Activated CD8-positive, alpha-beta T cell treated with anti-CD3 and anti-CD28 coated beads for 36 hours (primary cell): Measurements from ENCODE around the gene CMC4. TPM values are rescaled to one million over a fixed set of nuclear protein-coding genes. Genes with fewer than 3 reads are reported as not detected.

Experiments
- ATAC-seq: fragments of 200-7000 bp; cut with Tn5 transposase; one replicate; pipeline ENCODE4 v1.10.0; 2021; ENCODE audit warnings: mild to moderate bottlenecking, moderate library complexity
- CTCF ChIA-PET: fragments of 350-600 bp; sonication (Branson Sonifier 250); formaldehyde crosslinking; loops from one replicate; lab custom pipeline; 2021; ENCODE audit warnings: antibody characterized with exemption; lab: Charles Lee
- POLR2A ChIA-PET: fragments of 350-600 bp; sonication (Branson Sonifier 250); formaldehyde crosslinking; loops from one replicate; lab custom pipeline; 2021; ENCODE audit warnings: antibody characterized with exemption; lab: Charles Lee
- DNase-seq: peaks from one replicate; pipeline ENCODE4 v3.0.0-alpha.2; 2020
- H3K27ac Mint-ChIP-seq: one replicate; pipeline ENCODE4 v1.8.0; 2021; ENCODE audit warnings: mild to moderate bottlenecking, mixed read lengths
- H3K27me3 Mint-ChIP-seq: one replicate; pipeline ENCODE4 v1.8.0; 2021; ENCODE audit warnings: mixed read lengths
- H3K36me3 Mint-ChIP-seq: one replicate; pipeline ENCODE4 v1.8.0; 2021; ENCODE audit warnings: low read depth, mixed read lengths
- H3K4me1 Mint-ChIP-seq: one replicate; pipeline ENCODE4 v1.8.0; 2021; ENCODE audit warnings: low read depth, mixed read lengths
- H3K4me3 Mint-ChIP-seq: one replicate; pipeline ENCODE4 v1.8.0; 2021; ENCODE audit warnings: mild to moderate bottlenecking, moderate library complexity, mixed read lengths
- H3K9me3 Mint-ChIP-seq: one replicate; pipeline ENCODE4 v1.8.0; 2021; ENCODE audit warnings: mixed read lengths
- CTCF ChIP-seq: fragments of 200-600 bp; IDR thresholded peaks from one replicate; pipeline ENCODE4 v1.8.0; 2022; ENCODE audit warnings: antibody characterized with exemption, mild to moderate bottlenecking
- intact Hi-C: fragments of 100-400 bp; cut with micrococcal nuclease; formaldehyde crosslinking; loops from one replicate; pipeline ENCODE4 v1.10.0; 2022
- total RNA-seq, 2 experiments: library from RNA; stranded (reverse); gene quantifications; one replicate each; pipeline ENCODE4 v1.2.3, GENCODE V29; 2021

Gene CMC4
- total RNA-seq, 2 experiments from 2014 or later: 3.8 to 5.1 TPM

GRCh38 chrX:155086202-155086840 is 15.4 kb upstream of the CMC4 start:
- no peaks in the 10 kb centered on the region for H3K9me3 Mint-ChIP-seq
- no peak overlapping the region for H3K27ac Mint-ChIP-seq
- intact Hi-C loops: no loop called here
- no peaks in the 10 kb centered on the region for H3K27me3 Mint-ChIP-seq
- H3K36me3 Mint-ChIP-seq: peaks cover 26% of the 10 kb centered on the region
- peak; percentile 42 for TF ChIP-seq CTCF
- CTCF ChIA-PET: interaction anchor here (0.7 to 2.8 kb wide), 8 partner anchors 8 to 168 kb away, joined by 3 to 15 read pairs (median 3); no protein-coding TSS in a partner anchor
- DNase-seq (peak; percentile 56), ATAC-seq (no peak)
- peaks cover 10% of the 10 kb centered on the region for H3K4me1 Mint-ChIP-seq
- H3K4me3 Mint-ChIP-seq: no peak overlapping the region
- POLR2A ChIA-PET: interaction anchor here (0.7 kb wide), 1 partner anchor 11 kb away, joined by 4 read pairs; no protein-coding TSS in a partner anchor

- no peak for DNase-seq
- ChIA-PET POLR2A (interaction anchor here (1.2 to 1.9 kb wide), 2 partner anchors 9 to 145 kb away, joined by 3 to 7 read pairs; partner anchors contain the start of gene VBP1), CTCF (interaction anchor here (0.9 to 1.1 kb wide), 2 partner anchors 15 to 153 kb away, joined by 3 to 4 read pairs; no protein-coding TSS in a partner anchor)
- intact Hi-C loops: no loop called here
- H3K4me3 Mint-ChIP-seq: peak overlapping the region; percentile 90
- peaks cover 51% of the 10 kb centered on the region for H3K4me1 Mint-ChIP-seq
- H3K27ac Mint-ChIP-seq: peak overlapping the region; percentile 95
- no peak for ATAC-seq
- TF ChIP-seq CTCF: no peak
- peaks cover 34% of the 10 kb centered on the region for H3K36me3 Mint-ChIP-seq
- no peaks in the 10 kb centered on the region for H3K27me3 Mint-ChIP-seq
- H3K9me3 Mint-ChIP-seq: no peaks in the 10 kb centered on the region
Measured at GRCh38 chrX:155071694-155072280, 851 bp upstream of the CMC4 start.

GRCh38 chrX:155070663-155070974 is 317 bp downstream of the CMC4 start:
- intact Hi-C loops: no loop called here
- H3K4me1 Mint-ChIP-seq: peaks cover 55% of the 10 kb centered on the region
- POLR2A ChIA-PET: no interaction called here

DNA sequence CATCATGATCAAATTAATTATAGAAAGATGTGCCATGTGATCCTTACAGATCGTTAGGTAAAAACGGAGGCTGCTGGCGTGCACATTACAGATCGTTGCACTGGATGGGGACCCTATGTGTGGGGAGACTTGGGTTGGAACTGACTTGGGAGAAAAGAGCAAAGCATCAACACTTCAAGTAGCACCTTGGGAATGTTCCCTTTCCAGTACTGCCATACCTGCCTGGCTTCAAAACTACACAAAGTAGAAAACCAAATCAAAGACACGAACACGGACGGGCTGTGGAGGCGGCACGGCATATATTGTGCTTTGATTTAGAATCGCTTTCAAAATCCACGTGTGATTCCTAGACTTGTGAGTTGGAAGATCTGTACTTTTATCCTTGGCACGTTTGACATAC is 898 bp downstream of the CMC4 start:
- Mint-ChIP-seq H3K27ac (peak overlapping the region; percentile 89), H3K27me3 (no peaks in the 10 kb centered on the region), H3K9me3 (no peaks in the 10 kb centered on the region), H3K4me3 (peak overlapping the region; percentile 79), H3K36me3 (peaks cover 29% of the 10 kb centered on the region), H3K4me1 (peaks cover 53% of the 10 kb centered on the region)
- ATAC-seq (no peak), DNase-seq (peak; percentile 10)
- no peak for TF ChIP-seq CTCF
- CTCF ChIA-PET: interaction anchor here (1.1 kb wide), 1 partner anchor 12 kb away, joined by 7 read pairs; no protein-coding TSS in a partner anchor
- POLR2A ChIA-PET: no interaction called here
- intact Hi-C loops: no loop called here

More at GRCh38 chrX:155070663-155070974, 317 bp downstream of the CMC4 start:
- no peak for DNase-seq
- Mint-ChIP-seq H3K36me3 (peaks cover 34% of the 10 kb centered on the region), H3K27ac (peak overlapping the region; percentile 89), H3K4me3 (peak overlapping the region; percentile 79), H3K27me3 (no peaks in the 10 kb centered on the region), H3K9me3 (no peaks in the 10 kb centered on the region)
- TF ChIP-seq CTCF: no peak
- peak; percentile 5 for ATAC-seq
- CTCF ChIA-PET: interaction anchor here (1.1 kb wide), 1 partner anchor 13 kb away, joined by 7 read pairs; no protein-coding TSS in a partner anchor

- ChIA-PET POLR2A (no interaction called here), CTCF (no interaction called here)
- intact Hi-C loops: no loop called here
- ATAC-seq: no peak
- H3K4me3 Mint-ChIP-seq: peak overlapping the region; percentile 79
- no peaks in the 10 kb centered on the region for H3K9me3 Mint-ChIP-seq
- no peak for DNase-seq
- H3K27ac Mint-ChIP-seq: no peak overlapping the region
- no peak for TF ChIP-seq CTCF
- peaks cover 52% of the 10 kb centered on the region for H3K4me1 Mint-ChIP-seq
- no peaks in the 10 kb centered on the region for H3K27me3 Mint-ChIP-seq
- peaks cover 28% of the 10 kb centered on the region for H3K36me3 Mint-ChIP-seq
Measured at GRCh38 chrX:155069414-155069813, 1.5 kb downstream of the CMC4 start.
